ENCODE measurements around the gene CCDC141.

GRCh38 chr2:178834086-178834485 lies 215.9 kb downstream of the CCDC141 start:
- TF ChIP-seq CTCF (IDR thresholded peaks at IDR 0.05; ENCODE audit: low read depth, low read length, poor library complexity, severe bottlenecking) (no peak), EZH2phosphoT487 (IDR thresholded peaks at IDR 0.05; ENCODE audit: borderline replicate concordance, low read length) (no peak)
